GM18858 (cell line): Measurements from ENCODE around the gene EML1.
A peak's percentile ranks its signal among the peaks of the same experiment; 100 is the strongest.
"Not testable (repeated sequence)": the region's sequence is repeated elsewhere in the genome, so short reads cannot be mapped to it uniquely, and the experiment has no call there.

Experiments
- ATAC-seq: cut with Tn5 transposase; IDR thresholded peaks from one replicate; pipeline ENCODE4 v1.9.1; 2021; ENCODE audit not compliant: unreplicated experiment

Gene EML1

DNA sequence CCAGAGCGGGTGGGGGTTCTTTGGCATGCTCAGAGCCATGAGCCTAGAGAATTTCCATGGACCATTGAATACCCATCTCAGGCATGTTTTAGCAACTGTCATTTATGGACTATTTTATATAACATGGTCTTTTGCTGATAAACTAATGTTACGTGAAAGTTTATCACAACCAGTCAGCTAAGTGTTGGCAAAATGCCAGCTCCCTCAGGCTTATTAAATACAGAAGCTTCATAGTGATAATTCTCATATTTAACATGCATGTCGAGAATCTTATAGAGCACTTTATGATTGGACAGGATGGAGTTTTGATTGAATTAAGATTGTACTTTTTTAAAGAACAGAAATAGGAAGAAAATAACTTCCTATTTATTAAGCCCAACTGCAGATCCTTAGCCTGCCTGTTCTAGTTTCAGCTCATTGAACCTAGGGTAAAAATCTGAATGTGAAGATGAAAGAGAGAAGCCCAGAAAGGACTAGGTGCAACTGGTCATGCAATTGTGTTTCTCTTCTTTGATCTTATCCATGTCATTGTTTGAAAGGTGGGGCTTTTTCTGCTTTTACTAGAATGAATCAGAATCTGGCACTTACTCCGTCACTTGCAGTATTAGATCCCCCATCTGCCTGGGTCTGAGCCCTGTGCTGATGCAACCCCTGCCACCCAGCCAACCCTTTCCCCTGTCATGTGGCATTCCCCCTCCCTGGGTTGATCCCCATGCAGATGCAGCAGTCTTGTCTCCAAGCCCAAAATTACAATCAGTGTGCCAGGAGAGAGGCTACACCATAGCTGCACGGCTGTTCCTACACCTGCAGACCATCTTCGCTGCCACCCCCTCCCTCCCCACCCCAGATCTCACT lies 137.4 kb downstream of the EML1 start:
- ATAC-seq: peak; percentile 88

DNA sequence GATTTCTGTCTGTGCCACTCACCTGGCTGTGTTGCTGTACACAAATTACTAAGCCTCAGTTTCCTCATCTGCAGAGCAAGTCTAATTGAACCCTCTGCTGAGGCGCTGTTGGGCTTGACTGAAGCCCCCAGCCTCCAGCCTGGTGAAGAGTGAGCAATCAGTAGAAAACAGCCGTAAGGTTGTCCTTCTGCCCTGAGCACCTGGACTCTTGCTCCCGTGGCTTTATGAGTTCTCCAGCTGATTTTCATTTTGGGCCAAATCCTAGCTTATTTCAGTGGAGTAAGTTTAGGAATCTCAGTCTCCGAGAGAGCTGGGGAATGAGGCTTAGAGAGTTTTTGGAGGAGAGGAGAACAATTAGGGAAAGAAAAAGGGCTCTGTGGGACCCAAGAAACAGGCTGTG lies 138.1 kb downstream of the EML1 start:
- ATAC-seq: no peak

DNA sequence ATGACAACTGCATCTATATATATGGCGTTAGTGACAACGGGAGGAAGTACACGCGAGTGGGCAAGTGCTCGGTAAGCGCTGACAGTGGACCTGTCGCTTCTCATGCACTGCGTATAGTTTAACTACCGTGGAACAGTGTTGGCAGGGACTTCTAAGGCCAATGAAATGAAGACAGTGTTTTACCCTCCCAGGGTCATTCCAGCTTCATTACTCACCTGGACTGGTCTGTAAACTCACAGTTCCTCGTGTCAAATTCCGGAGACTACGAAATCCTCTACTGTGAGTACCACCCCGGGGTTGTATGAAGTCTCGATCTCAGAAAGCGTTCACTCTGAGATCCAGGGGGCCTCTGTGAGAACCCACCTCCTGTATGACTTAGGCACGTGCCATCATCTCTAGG lies 142.8 kb downstream of the EML1 start:
- no peak for ATAC-seq

DNA sequence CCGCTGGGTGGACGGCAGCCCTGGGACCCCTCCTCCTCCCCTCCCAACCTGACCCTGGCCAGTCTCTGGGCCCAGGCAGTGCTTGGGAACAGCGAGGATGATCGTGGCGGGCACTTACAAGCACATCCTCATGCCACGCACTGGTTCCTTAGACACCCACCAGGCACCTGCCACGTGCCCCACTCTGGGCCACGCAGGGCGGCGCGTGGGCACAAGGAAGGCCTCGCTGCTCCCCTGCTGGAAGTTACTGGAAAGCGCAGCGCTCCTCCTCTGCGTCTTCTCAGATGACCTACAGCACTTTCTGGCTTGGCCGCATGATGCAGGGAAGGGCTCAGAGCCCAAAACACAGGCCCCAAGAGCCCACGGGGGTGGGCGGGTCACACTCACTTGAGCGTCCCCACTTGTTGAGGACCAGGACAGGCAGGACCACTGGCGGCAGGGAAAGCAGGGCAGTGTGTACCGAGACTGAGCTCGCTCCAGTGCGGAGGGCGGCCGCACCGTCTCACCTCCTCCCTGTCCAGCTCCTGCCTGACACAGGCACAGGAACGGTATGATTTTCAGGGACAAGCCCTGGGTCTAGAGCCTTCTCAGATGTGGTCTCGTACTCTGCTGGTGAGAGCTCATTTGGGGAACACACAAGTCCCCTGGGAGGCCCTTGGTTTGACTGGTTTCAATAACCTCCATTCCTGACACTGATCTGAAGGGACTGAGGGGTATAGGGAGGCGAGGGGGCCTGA lies 143.7 kb downstream of the EML1 start:
- ATAC-seq: peak; percentile 58

DNA sequence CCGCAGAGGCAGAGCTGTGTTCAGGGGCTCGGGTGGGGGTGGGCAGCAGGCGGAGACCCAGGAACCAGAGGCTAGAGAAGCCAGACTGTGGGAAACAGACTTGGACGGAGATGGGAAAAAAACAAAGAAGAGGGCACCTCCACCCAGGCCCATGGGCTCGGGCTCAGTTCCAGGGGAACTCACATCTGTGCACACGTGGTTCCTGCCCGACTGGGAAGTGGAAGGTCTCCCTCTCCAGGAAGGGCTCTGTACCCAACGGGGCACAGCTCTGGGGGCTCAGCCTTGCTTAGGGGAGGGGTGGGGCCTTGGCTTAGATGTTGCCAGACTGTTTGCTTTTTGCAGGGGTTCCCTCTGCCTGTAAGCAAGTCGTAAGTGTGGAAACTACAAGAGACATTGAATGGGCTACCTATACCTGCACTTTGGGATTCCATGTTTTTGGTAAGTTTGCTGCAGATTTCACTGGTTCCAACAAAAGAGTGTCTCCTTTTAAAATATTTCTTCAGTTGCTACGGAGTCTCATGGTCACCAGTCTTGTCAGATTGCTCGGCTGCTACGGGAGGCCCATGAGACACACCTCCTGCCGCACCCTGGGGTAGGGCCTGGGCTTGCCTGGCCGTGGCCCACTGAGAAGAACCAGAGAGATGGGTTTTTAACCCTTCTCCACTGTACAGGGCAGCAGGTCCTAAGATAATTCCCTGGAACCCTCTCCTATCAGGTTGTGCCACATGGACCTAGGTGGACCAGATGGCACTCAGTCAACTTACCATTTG lies 144.4 kb downstream of the EML1 start:
- peak; percentile 10 for ATAC-seq

DNA sequence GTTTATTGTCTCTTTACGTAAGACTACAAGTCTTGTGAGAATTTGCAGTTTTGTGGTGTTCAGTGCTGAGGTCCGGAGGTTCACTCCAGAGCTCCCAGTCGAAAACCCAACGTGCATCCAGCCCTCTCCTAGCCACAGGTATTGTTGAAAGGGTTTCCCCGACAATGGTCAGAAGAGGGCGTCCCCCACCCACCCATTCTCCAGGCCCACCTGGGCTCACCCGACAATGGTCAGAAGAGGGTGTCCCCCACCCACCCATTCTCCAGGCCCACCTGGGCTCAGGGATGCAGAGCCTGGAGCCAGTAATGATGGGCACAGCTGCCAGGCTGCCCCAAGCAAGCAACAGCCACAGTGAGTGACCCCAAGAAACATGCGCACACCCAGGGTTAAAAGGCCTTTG lies 145.2 kb downstream of the EML1 start:
- ATAC-seq: no peak

DNA sequence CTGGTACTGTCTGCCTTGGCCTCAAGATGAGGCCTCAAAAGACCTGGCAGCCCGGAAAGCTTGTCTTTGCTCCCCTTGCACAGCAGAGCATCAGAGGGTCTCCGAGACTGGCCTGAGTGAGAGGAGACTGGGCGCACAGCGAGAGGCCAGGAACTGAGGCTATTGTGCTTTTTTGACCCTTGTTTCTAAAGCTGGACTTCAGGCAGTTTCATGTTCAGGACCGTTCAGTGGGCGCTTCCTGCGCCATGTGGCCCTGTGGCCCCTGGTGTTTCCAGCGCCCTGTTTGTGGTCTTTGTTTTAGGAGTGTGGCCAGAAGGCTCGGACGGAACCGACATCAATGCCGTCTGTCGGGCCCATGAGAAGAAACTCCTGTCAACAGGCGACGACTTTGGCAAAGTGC lies 145.7 kb downstream of the EML1 start:
- ATAC-seq: no peak

DNA sequence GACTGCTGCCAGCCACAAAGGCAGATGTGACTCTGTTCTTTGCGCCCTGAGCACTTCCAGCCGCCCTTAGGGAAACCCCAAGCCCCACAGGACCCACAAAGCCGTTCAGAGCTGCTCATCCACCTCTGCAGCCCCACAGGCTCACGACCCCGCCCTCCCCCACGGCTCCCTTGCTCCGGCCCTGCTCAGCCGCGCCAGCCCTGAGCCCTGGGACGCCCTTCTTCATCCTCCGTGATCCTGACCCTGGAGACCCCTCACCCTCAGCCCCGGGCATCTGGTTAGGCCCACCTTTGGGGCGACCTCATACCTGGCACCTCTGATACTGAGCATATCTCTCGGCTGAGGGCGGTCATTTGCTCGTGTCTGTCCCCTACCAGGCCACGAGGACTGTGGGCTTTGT lies 146.2 kb downstream of the EML1 start:
- no peak for ATAC-seq

DNA sequence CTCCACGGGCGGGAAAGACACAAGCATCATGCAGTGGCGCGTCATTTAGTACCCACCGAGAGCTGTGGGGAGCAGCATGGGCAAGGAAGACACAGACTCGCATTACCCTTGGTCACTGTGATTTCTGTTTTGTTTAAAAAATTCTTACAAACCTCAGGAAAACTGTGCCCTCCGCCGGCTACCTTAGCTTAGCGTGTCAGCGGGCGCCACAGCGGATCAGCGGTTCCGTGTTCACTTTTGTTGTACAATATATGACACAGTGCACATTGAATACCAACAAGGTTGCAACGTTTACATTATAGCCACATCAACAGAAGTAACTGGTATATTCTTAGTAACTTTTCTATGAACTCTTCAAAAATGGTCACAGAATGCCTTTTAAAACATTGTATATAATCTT lies 146.9 kb downstream of the EML1 start:
- no peak for ATAC-seq

DNA sequence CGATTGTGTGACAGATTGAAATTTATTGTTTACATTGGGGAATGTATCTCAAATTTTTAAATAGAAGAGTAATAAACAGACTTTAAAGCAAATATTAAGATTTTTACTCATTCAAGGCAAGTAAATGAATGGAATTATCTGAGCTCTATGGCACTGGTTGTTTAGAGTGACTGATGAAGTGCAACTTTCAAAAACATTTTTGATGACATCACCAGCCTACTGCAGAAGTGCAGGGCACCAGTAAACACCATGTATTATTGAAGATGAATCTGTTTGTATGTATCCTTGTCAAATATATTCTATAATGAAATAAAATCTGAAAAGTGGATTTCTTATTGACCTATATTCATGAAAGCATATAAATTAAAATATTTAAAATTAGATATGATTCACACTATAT lies 148.0 kb downstream of the EML1 start:
- no peak for ATAC-seq

DNA sequence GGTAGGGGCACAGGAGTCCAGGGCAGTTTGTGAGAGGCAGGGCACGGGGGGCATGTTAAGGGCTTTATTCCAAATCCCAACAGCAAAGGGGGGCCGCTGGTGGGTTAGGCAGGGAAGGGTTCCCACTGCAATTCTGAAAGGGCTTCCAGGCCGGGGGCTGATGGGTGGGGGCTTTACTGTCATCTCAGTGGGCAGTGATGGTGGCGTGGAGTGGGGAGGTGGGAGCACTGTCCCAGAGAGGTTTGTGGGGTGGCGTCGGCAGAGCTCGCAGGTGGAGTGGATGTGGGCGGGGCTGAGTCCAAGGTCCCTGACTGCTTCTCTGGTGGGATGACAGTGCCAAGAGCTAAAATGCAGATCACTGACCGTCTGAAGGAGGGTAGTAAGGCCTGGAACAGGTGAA lies 150.4 kb downstream of the EML1 start:
- no peak for ATAC-seq

DNA sequence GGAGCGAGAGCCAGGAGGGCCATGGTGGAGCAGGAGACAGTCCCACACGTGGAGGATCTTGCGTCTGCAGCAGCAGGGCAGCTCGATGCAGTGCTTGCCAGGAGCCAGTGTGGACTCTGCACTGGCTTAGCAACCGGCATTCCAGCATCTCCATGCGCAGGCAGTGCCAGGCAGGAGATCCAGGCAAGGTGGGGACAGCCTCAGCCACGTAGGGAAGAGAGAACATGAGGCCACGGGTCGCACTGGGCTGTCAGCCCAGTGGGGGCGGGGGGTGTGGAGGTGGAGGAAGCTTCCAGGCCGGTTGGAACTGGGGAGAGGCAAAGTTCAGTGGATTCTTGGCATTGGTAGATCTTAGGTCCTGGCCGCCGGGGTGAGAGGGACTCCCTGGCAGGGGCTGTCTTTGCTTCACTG lies 151.0 kb downstream of the EML1 start:
- ATAC-seq: no peak

DNA sequence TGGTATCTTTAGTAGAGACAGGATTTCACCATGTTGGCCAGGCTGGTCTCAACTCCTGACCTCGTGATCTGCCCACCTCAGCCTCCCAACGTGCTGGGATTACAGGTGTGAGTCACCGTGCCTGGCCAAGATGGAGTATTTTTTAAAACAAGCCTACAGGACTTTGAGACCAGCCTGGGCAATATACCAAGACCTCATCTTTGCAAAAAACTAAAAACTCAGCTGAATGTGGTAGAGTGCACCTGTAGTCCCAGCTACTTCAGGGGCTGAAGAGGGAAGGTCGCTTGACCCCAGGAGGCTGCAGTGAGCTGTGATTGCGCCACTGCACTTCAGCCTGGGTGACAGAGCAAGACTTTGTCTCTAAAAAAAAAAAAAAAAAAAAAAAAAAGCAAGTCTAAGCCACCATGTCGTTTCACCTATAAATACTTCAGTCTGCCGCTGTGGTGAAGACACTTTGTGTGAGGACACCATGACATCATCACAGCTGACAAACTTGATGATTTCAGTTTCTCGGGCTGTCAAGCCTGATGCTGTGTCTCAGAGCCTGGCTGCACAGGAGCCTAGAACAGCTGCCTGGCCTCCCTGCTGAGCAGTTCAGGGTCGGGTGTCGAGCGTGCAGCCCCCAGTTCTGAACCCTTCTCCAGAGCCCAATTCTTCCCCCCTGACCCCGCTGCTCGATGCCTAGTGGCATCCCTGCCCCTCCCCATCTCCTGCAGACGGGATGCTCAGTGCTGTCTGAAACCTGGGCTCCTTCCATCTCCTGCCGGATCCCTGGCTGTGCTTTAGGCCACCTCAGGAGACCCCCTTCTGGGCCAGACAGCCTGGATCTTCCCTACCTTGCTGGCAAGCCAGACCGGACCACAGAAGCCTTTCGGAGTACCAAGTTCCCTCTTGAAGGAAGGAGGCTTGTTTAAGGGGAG lies 152.8 kb downstream of the EML1 start:
- no peak for ATAC-seq

DNA sequence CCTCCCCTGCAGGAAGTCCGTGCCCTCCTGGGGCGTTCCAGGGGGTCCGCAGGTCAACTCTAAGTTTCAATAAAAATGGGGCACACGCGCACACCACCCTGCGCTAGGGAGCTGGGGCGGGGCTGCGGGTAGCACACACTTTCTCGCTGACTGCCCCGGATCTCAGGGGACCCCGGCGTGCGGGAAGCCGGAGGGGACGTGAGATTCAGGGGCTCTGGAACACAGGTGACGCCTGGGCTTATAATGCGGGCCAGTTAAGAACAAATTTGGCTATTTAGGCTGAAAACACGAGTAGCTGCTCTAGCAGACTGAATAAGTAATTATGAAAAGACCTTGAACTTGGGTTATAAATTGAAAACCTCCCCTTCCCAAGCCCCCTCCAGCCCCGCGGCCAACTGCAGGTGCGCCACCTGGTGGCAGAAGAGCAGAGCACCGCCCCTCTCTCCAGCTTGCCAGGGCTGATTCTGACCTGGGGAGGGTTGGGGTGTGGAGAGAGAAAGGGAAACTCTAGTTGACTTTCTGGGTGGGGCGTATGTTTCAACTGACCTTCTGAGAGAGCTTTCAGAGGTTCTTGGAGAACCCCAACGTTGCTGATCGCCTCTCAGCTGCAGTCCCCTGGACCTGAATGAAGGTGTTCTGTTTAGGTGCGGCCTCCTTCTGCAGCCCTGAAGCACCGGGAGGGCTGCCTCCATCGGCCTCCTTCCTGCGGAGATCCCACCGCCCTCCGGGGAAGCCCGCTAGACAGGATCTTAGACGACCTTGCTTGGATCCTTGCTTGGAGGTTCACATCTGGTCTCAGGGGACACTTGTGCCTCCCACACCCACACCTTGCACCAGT lies 153.7 kb downstream of the EML1 start:
- no peak for ATAC-seq

DNA sequence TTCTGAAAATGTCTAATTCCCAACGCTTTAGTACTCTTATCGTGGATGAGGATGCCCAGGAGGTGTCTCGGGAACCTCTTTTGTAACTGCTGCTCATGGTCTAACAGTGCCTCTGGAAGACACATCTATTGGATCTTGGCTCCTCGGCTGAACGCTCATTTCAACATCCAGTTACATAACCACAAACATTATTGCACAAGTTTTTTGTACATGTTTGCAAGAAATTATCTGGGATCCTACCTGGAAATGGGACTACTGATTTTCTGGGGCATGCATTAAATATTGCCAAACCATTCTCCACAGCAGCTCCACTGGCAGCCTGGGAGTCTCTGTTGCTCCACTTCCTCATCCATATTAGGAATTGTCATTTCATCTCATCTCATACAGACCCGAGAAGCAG lies 154.5 kb downstream of the EML1 start:
- no peak for ATAC-seq

DNA sequence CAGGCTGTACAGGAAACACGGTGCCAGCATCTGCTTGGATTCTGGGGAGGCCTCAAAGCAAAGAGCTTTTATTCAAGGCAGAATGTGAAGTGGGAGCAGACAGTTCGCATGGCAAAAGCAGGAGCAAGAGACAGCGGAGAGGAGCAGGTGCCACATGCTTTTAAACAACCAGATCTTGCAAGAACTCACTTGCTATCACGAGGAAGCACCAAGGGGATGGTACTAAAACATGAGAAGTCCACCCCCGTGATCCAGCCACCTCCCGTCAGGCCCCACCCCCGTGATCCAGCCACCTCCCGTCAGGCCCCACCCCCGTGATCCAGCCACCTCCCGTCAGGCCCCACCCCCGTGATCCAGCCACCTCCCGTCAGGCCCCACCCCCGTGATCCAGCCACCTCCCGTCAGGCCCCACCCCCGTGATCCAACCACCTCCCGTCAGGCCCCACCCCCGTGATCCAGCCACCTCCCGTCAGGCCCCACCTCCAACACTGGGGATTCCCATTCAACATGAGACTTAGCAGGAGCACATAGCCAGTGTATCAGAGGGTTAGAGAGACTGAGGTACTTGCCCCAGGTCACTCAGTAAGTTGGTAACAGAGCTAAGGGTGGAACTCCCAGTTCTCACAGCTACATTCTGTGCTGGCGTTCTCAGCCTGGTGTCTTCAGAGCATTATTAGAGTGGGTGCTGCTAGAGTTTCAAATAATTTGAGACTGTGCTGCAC lies 156.0 kb downstream of the EML1 start:
- not testable (repeated sequence) for ATAC-seq

DNA sequence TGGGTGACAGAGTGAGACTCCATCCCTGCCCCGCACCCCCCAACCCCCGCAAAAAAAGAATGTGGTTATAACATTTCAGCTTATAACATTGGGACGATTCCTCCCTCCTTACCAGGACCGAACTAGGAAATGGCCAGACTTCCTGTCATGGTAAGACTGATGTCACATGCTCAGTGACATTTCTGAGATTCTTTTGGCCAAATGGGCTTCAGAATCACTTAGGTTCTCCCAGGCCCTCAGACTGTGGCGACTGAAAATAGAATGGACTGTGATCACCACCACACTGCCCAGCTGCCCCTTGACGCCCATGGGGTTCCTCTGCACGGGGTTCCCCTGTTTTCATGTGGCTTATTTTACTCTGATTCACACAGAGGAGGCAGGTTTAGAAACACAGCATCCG lies 157.0 kb downstream of the EML1 start:
- no peak for ATAC-seq

DNA sequence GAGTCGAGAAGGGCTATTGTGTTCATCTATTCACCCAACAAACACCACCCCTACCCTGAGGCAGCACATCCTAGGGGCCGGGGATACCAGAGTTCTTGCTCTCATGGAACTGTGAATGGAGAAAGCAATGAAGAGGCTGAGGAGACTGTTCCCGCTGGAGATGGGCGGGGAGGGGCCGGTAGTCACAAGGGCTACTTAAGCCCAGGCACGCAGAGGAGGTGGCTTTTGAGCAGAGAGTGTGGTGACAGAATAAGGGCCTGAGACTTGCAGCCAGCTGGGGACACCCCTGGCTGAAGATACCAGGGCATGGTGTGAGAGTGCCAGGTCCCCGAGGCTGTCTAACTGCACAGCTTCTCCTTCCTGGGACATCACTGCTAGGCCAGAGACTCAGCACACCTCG lies 157.9 kb downstream of the EML1 start:
- no peak for ATAC-seq

DNA sequence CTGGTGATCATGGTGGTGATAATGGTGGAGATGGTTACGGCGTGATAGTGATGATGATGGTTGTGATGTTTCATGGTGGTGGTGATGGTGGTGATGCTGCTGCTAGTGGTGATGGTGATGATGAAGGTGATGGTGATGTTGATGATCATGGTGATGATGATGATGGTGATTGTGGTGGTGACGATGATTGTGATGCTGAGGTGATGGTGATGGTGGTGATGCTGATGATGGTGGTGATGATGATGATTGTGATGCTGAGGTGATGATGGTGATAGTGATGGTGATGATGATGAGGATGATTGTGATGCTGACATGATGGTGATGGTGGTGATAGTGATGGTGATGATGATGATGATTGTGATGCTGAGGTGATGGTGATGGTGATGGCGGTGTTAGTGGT lies 158.8 kb downstream of the EML1 start:
- no peak for ATAC-seq
